HepG2 (cell line): ENCODE data around the gene SH3GL1. TPM values are rescaled to one million over a fixed set of nuclear protein-coding genes. Genes with fewer than 3 reads are reported as not detected.

Source experiments
- ATAC-seq: fragments of 200-7000 bp; cut with Tn5 transposase; 3 replicates; pipeline ENCODE4 v1.9.1; 2020; ENCODE audit warnings: mild to moderate bottlenecking, moderate library complexity
- BruUV-seq: library from RNA; stranded (reverse); fragments of 400-500 nt; replicated peaks from 2 replicates; lab custom pipeline; 2021; lab: Mats Ljungman, UMichigan
- CTCF ChIA-PET: fragments of 300-600 bp; formaldehyde crosslinking; extraction: SDS; loops from one replicate; lab custom pipeline; 2021; ENCODE audit warnings: low total read pairs, inconsistent platforms, low intra/inter-chr PET ratio; lab: Yijun Ruan, JAX
- POLR2A ChIA-PET: fragments of 350-600 bp; sonication (Branson Sonifier 250); formaldehyde crosslinking; loops from one replicate; lab custom pipeline; 2020; ENCODE audit warnings: antibody characterized with exemption, inconsistent platforms; lab: Yijun Ruan, JAX
- DNase-seq: peaks from one replicate; pipeline ENCODE4 v3.0.0-alpha.2; 2015; ENCODE audit warnings: low spot score
- FAIRE-seq: peaks from 3 replicates; lab custom pipeline; 2011; peaks lifted over from hg19 to GRCh38; lab: Jason Lieb, UNC
- H2AFZ ChIP-seq: one replicate; pipeline ENCODE4 v1.6.1; 2011; ENCODE audit warnings: low read length, inconsistent platforms
- H3K27ac ChIP-seq: fragments of 300-600 bp; 3 replicates; pipeline ENCODE4 v1.8.0; 2011; ENCODE audit warnings: mixed run types, mild to moderate bottlenecking, mixed read lengths, low read length, inconsistent platforms; ENCODE audit not compliant: insufficient read depth; ENCODE audit errors: extremely low read length
- H3K27me3 ChIP-seq, 2 experiments: fragments of 200-600 bp in 1 of 2; 2 replicates in 1 of 2; 3 replicates in 1 of 2; pipeline versions ENCODE4 v1.6.0 to v1.8.0; 2011; ENCODE audit warnings: low read length in 2 of 2, mild to moderate bottlenecking in 2 of 2, moderate library complexity in 2 of 2, inconsistent platforms in 1 of 2; ENCODE audit not compliant: insufficient read depth in 2 of 2, control insufficient read depth in 1 of 2
- H3K36me3 ChIP-seq, 2 experiments: fragments of 200-600 bp in 1 of 2; replicated peaks in 1 of 2; 2 replicates in 1 of 2; 3 replicates in 1 of 2; pipeline versions ENCODE4 v1.5.1 to v1.8.0; 2011; ENCODE audit warnings: low read length in 2 of 2, inconsistent platforms in 1 of 2; ENCODE audit not compliant: insufficient read depth in 2 of 2, control insufficient read depth in 1 of 2
- H3K4me1 ChIP-seq: 2 replicates; pipeline ENCODE4 v1.5.1; 2012; ENCODE audit warnings: low read length, inconsistent platforms; ENCODE audit not compliant: insufficient read depth
- H3K4me2 ChIP-seq: 2 replicates; pipeline ENCODE4 v1.6.0; 2011; ENCODE audit warnings: low read depth, low read length, inconsistent platforms
- H3K4me3 ChIP-seq, 3 experiments: fragments of 200-600 bp in 1 of 3; sonication (generic), shearing (Covaris generic) in 1 of 3; replicated peaks in 1 of 3; 2 replicates each; pipeline ENCODE4 v1.5.1; 2011 to 2016; ENCODE audit warnings: low read length in 3 of 3, inconsistent platforms in 2 of 3, low read depth in 2 of 3, mild to moderate bottlenecking in 2 of 3, control low read depth in 1 of 3, mixed read lengths in 1 of 3; ENCODE audit not compliant: insufficient read depth in 1 of 3
- H3K79me2 ChIP-seq: one replicate; pipeline ENCODE4 v1.6.1; 2011; ENCODE audit warnings: low read length, inconsistent platforms; ENCODE audit not compliant: insufficient read depth
- H3K9ac ChIP-seq: 2 replicates; pipeline ENCODE4 v1.6.0; 2011; ENCODE audit warnings: mild to moderate bottlenecking, low read depth, low read length, inconsistent platforms; ENCODE audit not compliant: insufficient read depth
- H3K9me3 ChIP-seq: 2 replicates; pipeline ENCODE4 v1.5.1; 2012; ENCODE audit warnings: mild to moderate bottlenecking, low read length
- H4K20me1 ChIP-seq: 2 replicates; pipeline ENCODE4 v1.6.0; 2011; ENCODE audit warnings: inconsistent platforms, mild to moderate bottlenecking, low read length, moderate library complexity; ENCODE audit not compliant: insufficient read depth
- ELF3 ChIP-seq: IDR thresholded peaks from 2 replicates; pipeline ENCODE4 v1.6.1; 2016; ENCODE audit warnings: missing genetic modification reagents, missing compliant biosample characterization
- KDM5B ChIP-seq: sonication (generic); formaldehyde crosslinking; IDR thresholded peaks from 2 replicates; pipeline ENCODE4 v1.4.0; 2020; ENCODE audit warnings: missing genetic modification reagents, mild to moderate bottlenecking, borderline replicate concordance
- MYNN ChIP-seq: sonication (generic); formaldehyde crosslinking; IDR thresholded peaks from 2 replicates; pipeline ENCODE4 v1.4.0; 2020; ENCODE audit warnings: mild to moderate bottlenecking, low read depth, missing genetic modification reagents
- WGBS: methylation state at CpG from one replicate; pipeline ENCODE4 v1.1.6; 2017; ENCODE audit warnings: low lambda C conversion rate; 5-methylcytosine and 5-hydroxymethylcytosine counted together
- in situ Hi-C: cut with HindIII; loops from 2 replicates; pipeline ENCODE4 v1.10.0; 2017; ENCODE audit warnings: low pct_unique_long_range_greater_than_20kb; ENCODE audit not compliant: extremely low pct_ligation_motif_present
- intact Hi-C: fragments of 100-400 bp; cut with micrococcal nuclease; formaldehyde crosslinking; loops from one replicate; pipeline ENCODE4 v1.10.0; 2022; ENCODE audit not compliant: unreplicated experiment
- polyA plus RNA-seq, 8 experiments: library from polyadenylated mRNA; depleted of rRNA in 3 of 8; stranded (reverse) in 7 of 8; unstranded in 1 of 8; fragments of >200 nt; fragmentation: Illumina TruSeq in 4 of 8; extraction: Trizol in 4 of 8; gene quantifications; 2 replicates each; pipeline versions ENCODE4 v1.2.1 to v1.2.3, GENCODE V29; 2011 to 2016; ENCODE audit warnings: low read depth in 4 of 8, missing spikeins in 1 of 8, mixed read lengths in 1 of 8; ENCODE audit not compliant: insufficient read depth in 1 of 8
- total RNA-seq, 5 experiments: library from RNA; depleted of rRNA; stranded (reverse); fragments of >200 nt; fragmentation: Illumina TruSeq; extraction: Trizol; gene quantifications; 2 replicates each; pipeline ENCODE4 v1.2.3, GENCODE V29; 2016; ENCODE audit warnings: low read depth in 1 of 5
- TF ChIP-seq, protein P1 (sequence below): sonication (generic); formaldehyde crosslinking; IDR thresholded peaks from 2 replicates; pipeline ENCODE4 v1.4.0; 2020; ENCODE audit warnings: missing genetic modification reagents, borderline replicate concordance

SH3GL1 gene
- total and polyA plus RNA-seq, 2 of the 13 experiments (the other 11 are each of a cell fraction or from before 2014, with no cell fraction given): 33.0 to 45.1 TPM

DNA sequence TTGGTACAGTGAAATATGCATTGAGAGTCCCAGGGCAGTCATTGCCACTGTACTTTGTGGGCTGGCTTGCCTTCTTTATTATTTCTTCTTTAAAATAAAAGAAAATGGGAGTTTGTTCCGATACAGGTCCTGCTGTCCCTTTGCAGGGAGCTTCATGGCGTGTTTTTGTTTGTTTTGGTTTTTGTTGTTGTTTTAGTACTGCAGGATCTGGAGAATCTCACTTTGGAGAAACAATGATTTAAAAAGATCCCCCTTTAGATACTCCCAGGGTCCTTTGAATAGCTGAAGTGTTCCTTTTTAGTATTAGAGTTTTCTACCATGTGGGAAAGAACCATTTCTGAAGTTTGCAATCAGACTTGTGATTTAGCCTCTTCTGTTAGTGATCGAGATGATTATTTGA, 13.2 kb upstream of the SH3GL1 start:
- no peak for FAIRE-seq
- POLR2A ChIA-PET: interaction anchor here (1.7 kb wide), 1 partner anchor 11 kb away, joined by 4 read pairs; the partner anchor contains the start of gene CHAF1A
- CTCF ChIA-PET: no interaction called here

More for the DNA sequence above, 13.2 kb upstream of the SH3GL1 start:
- in situ Hi-C loops: no loop called here
- TF ChIP-seq MYNN (CRISPR knock-in tag): no peak
- no peak for TF ChIP-seq KDM5B (CRISPR knock-in tag)
- TF ChIP-seq ELF3 (CRISPR knock-in tag): no peak
- TF ChIP-seq, protein P1, sequence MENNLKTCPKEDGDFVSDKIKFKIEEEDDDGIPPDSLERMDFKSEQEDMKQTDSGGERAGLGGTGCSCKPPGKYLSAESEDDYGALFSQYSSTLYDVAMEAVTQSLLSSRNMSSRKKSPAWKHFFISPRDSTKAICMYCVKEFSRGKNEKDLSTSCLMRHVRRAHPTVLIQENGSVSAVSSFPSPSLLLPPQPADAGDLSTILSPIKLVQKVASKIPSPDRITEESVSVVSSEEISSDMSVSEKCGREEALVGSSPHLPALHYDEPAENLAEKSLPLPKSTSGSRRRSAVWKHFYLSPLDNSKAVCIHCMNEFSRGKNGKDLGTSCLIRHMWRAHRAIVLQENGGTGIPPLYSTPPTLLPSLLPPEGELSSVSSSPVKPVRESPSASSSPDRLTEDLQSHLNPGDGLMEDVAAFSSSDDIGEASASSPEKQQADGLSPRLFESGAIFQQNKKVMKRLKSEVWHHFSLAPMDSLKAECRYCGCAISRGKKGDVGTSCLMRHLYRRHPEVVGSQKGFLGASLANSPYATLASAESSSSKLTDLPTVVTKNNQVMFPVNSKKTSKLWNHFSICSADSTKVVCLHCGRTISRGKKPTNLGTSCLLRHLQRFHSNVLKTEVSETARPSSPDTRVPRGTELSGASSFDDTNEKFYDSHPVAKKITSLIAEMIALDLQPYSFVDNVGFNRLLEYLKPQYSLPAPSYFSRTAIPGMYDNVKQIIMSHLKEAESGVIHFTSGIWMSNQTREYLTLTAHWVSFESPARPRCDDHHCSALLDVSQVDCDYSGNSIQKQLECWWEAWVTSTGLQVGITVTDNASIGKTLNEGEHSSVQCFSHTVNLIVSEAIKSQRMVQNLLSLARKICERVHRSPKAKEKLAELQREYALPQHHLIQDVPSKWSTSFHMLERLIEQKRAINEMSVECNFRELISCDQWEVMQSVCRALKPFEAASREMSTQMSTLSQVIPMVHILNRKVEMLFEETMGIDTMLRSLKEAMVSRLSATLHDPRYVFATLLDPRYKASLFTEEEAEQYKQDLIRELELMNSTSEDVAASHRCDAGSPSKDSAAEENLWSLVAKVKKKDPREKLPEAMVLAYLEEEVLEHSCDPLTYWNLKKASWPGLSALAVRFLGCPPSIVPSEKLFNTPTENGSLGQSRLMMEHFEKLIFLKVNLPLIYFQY (CRISPR knock-in tag): no peak
- DNase-seq: no peak
- Histone ChIP-seq H3K9me3 (no peaks in the 10 kb centered on the region), H3K9ac (no peak overlapping the region), H3K27me3 (no peaks in the 10 kb centered on the region), H3K36me3 (peaks cover 10 to 54% of the 10 kb centered on the region in 2 experiments), H2AFZ (no peak overlapping the region), H3K4me1 (peaks cover 38% of the 10 kb centered on the region), H3K79me2 (peaks cover 41% of the 10 kb centered on the region), H4K20me1 (no peaks in the 10 kb centered on the region), H3K27ac (no peak overlapping the region), H3K4me3 (no peak overlapping the region), H3K4me2 (no peak overlapping the region)
- intact Hi-C loops: no loop called here
- BruUV-seq: no TSS peak
- no peak for ATAC-seq
- 97% methylated on average over 3 of the region's 3 CpGs for WGBS
